HPDE6-E6E7 (cell line): ENCODE measurements around the gene HEBP2.
A peak's percentile ranks its signal among the peaks of the same experiment; 100 is the strongest.

Experiments used
- DNase-seq: peaks from one replicate; pipeline ENCODE4 v3.0.0; 2011; ENCODE audit warnings: missing footprints; ENCODE audit errors: extremely low spot score

Gene HEBP2

DNA sequence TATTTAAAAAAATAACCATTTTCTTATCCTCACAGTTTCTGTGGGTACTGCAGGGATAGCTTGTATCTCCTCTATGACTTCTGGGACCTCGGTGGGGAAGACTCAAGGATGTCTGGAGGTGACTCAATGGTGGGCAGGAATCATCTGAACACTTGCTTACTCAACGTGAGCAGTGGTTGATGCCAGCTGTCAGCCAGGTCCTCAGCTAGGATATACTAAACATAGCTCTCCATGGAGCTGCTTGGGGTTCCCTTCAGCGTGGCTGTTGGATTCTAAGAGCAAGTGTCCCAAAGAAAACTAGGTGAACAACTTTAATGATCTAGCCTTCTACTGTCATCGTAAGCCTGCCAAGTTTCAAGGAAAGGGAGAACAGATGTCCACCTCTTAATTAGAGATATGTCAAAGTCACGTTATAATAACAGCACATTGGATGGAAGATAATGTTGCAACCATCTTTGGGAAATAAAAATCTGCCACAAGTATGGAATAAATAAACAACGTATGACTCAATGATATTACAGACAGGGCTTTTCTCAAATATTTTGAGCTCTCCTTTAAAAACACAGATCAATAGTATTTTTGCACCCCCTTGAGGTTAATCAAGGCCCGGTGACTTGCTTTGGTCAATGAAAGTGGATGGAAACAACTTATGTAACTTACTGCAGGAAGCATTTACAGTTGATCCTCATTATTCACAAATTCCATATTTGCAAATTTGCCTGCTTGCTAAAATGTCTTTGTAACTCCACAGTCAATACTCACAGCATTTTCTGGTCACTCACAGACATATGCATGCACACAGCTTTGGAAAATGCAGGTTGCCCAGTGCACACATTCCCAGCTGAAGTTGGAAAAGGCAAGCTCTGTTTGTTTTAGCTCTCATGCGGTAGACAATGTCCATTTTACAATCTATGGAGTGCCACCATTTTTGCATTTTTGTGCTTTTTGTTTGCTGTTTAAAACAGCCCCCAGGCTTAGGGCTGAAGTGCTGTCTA lies 6.6 kb upstream of the HEBP2 start:
- DNase-seq = no peak

DNA sequence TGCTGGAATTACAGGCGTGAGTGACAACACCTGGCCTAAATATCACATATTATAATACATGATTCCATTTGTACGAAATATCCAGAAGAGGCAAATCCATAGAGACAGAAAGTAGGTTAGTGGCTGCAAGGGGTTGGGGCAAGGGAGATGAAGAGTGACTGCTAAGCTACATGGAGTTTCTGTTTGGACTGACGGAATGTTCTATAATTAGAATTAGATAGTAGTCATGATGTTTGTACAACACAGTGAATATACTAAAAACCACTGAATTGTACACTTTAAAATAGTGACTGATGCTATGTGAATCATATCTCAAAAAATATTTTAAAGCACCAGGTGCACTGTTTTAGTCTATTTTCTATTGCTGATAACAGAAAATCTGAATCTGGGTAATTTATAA lies 3.7 kb upstream of the HEBP2 start:
- no peak for DNase-seq

DNA sequence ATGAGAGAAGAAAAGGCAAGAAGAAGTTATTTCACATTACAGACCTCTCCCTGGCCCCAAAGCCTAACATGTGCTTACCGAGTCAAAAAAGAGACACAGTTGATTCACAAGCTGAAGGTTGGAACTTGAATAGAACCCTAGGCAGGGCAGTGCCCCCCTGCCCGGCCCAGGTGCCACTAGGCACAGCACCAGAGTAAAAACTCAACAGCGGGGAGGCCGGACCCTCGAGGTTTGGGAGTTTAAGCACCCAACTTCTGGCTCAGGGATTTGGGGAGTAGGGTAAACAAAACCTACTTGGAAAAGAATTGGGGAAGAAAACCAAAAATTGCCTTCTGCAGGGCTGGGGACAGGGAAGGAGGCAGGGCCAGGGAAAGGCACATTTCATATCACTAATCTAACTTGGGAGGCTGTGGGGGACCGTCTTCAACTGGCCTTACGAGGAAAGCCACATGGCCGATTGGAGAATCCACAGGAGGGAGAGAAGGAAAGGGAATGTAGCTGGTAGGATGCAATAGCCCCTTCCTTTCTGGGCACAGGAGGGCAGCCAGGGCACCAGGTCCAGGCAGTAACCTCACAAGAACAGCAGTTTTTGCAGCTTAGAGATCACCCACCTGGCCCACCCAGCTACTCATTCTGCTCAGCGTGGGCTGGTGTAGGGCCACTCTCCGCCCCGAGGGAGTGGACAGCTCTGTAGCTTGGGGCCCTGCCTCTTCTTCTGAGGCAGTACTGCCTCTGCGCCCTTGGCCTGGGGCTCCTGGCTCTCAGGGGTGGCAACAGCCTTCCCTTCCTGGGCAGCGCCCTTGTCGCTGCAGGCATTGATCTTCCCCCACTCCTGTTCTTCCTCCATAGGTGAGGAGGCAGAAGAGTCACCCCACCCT lies 1.8 kb upstream of the HEBP2 start:
- DNase-seq = no peak

DNA sequence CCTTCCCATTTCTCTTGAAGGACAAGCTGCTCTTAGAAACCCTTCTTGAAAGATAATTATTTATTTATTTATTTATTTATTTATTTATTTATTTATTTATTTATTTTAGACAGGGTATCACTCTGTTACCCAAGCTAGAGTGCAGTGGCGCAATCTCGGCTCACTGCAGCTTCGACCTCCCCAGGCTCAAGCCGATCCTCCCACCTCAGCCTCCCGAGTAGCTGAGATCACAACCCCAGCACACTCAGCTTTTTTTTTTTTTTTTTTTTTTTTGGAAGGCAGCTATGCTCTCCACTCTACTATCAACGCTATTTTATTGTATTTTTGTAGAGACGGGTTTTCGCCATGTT lies 1.2 kb upstream of the HEBP2 start:
- DNase-seq = no peak

DNA sequence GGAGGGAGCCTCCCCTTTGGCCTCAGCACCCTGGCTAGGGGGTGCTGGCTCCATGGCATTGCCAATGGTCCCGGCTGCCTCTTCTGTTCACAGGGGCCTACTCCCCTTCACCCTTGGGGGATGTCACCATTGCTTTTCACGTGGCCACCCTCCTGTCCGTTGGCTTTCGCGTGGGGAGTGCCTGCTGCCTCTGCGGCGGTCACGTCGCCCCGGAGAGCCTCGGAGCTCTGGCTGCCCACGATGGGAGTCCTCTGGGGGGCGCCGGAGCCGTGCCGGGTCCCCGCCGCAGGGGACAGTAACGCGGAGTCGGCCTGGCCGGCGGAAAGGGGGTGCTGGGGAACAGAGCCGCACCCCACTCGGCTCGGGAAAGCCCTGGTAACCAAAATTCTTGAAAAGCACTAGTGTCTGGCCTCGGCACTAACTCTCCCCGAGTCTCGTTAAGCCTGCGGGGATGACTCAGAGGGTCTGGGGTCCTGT lies 661 bp upstream of the HEBP2 start:
- DNase-seq = peak; percentile 26

DNA sequence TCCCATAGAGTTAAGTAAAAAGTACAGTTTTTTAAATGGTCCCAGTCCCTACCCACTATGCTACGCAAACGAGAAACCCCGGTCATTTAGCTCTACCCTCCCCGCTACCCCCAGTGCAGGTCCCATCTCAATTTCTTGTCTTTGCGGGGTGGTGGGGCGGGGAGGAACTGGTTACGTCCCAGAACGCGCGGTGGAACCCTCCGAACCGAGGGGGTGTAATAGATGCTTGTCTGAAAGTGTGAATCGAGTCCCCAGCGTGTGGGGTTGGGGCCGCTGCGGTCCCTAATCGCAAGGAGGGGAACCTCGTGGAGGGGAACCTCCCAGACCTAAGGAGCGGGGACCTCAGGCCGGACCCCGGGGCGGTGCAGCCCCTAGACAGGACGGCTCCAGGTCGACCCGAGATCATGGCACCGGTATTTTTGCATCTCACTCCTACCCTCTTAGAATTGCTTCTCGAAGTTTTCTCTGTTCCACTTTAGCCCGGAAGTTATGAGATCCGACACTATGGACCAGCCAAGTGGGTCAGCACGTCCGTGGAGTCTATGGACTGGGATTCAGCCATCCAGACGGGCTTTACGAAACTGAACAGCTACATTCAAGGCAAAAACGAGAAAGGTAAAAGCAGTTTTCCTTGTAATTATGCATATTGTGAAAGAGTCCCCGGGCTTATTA lies 779 bp downstream of the HEBP2 start:
- peak; percentile 17 for DNase-seq

DNA sequence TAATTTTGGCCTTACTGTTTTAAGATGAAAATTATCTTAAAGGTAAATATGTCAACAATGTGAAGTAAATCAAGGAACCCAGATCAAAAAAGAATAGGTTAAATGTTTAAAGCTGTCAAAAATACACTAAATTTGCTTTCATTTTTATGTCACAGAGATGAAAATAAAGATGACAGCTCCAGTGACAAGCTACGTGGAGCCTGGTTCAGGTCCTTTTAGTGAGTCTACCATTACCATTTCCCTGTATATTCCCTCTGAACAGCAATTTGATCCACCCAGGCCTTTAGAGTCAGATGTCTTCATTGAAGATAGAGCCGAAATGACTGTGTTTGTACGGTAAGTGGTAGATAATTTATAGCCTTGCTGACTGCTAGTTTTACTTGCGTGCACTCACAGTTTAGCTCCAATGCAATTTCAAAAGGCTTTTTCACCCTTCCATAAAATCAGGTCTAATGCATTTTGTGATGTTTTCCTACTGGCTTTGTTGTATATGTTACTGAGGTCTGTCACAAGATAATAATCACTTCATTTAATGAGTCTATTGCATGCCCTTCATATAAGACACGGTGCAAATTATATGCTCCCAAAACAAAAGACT lies 1.9 kb downstream of the HEBP2 start:
- no peak for DNase-seq

DNA sequence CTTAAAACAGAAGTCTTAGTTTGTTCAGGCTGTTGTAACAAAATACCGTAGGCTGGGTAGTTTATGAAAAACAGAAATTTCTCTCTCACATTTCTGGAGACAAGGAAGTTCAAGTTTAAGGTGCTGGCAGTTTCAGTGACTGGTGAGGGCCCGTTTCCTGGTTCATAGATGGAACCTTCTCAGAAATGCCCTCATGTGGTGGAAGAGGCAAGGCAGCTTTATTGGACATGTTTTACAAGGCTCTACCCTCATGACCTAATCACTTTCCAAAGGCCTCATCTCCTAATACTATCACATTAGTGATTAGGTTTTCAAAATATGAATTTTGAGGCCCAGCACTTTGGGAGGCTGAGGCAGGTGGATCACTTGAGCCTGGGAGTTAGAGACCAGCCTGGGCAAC lies 2.4 kb downstream of the HEBP2 start:
- no peak for DNase-seq

DNA sequence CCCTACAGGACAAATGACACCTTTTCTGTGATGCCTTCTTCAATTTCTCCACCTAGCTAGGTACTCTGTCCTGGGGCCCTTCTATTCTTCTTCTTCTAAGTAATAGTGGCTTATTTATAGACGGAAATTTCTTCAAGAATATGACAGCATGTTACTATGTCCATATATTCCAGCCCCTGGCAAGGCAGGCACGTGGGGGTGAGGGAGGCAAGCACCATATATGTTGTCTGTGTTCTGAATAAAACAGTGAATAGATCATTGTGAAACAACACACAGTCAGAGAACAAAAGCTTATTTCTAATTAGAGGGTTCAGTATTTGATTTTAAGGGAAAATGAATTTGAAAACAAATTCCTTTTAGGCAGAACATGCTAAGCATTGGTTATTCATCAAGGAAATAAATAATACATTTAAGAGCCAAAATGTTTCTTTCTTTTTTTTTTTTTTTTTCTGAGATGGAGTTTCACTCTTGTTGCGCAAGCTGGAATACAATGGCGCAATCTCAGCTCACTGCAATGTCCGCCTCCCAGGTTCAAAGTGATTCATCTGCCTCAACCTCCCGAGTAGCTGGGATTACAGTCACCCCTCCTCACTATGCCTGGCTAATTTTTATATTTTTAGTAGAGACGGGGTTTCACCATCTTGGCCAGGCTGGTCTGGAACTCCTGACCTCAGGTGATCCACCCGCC lies 6.2 kb downstream of the HEBP2 start:
- DNase-seq = no peak

DNA sequence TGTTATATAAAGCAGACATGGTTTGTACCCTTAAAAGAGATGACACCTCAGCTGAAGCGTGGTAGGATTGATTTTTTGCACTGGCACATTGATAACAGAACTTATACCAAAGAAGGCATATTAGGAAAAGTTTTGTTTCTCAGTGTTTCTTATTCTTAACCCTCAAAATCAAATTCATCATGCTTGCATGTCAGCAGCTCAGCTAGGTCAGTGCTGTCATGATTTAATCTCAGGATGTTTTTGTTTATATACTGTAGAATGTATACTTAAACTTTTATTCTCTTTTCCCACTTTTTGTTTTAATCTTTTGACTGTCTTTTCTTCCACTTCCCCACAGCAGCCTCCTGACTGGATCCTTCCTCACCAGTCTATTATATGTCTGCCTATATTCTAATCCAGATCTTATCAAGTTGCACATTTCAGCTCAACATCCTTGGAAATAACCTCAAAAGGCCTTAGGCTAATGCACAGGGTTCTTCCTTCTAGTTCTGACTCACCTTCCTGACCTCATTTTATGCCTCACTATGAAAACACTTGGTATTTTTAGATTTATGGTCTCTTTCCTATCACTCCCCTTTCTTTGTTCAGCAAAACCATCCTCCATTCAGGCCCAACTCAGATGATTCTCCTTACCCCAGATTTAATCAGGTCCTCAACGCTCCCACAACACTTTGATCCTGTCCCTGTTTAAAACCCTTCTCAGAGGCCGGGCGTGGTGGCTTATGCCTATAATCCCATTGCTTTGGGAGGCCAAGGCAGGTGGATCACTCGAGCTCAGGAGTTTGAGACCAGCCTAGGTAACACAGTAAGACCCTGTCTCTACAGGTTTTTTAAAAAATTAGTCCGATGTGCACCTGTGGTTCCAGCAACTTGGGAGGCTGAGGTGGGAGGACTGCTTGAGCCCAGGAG lies 7.2 kb downstream of the HEBP2 start:
- peak; percentile 67 for DNase-seq

DNA sequence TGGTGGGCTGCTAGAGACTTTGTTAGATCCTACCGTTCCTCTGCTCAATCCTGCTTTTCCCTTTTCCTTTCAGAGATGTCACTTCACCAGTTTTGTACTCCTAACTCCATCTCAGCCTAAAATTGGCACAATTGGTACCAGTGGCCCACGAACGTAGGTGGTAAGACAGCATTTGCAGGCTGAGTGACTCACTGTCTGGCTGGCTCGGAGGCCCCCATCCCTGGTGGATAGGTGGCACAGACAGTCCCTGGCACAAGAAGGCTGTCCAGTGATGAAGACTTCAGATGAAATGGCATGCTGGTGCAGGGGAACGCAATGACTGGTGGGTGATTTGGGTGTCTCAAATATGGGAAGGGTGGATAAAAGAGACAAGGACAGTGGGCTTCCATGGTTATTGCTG lies 11.1 kb downstream of the HEBP2 start:
- no peak for DNase-seq

DNA sequence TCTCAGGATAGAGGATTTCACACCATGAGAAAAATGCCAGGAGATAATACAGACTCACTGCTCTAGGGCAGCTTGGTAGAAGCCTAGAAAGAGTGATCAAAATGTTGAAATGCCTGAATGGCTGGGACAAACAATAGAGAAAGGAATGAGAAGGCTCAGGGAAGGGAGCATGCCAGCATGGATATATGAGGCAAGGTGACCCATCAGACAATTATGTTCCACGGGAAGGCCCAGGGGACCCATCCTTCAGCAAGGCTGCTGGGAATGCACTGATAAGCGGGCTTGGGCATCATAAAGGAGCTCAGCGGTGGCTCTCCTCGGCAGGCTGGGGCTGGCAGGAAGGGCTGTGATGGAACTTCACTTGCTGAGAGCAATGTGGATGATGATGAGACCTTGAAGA lies 12.2 kb downstream of the HEBP2 start:
- no peak for DNase-seq

DNA sequence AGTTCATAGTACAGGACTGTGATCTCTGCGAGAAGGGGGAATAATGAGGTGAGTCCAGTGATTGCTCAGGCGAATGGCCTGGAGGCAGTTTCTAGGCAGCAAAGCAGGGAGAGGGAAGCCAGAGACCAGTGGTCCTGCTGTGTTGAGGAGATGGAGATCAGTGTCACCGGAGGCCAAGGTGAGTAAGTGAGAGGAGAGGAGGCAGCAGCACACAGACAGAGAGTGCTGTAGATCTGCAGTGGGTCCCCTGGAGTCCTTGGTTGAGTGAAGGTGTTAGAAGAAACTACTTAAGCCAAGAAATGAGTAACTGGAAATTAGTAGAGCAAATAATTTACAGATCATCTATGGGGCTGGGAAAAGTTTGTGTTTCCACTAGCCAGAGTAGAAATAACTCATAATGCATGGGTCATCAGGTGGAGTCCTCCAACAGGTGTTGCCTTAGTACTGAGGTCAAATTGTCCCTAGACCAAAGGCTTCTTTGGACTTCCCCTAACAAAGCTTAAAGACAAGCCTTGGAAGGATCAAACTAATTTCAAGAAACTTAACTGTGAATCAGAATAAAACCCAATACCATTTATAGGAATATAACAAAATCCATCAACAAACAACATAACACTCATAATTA lies 13.6 kb downstream of the HEBP2 start:
- no peak for DNase-seq

DNA sequence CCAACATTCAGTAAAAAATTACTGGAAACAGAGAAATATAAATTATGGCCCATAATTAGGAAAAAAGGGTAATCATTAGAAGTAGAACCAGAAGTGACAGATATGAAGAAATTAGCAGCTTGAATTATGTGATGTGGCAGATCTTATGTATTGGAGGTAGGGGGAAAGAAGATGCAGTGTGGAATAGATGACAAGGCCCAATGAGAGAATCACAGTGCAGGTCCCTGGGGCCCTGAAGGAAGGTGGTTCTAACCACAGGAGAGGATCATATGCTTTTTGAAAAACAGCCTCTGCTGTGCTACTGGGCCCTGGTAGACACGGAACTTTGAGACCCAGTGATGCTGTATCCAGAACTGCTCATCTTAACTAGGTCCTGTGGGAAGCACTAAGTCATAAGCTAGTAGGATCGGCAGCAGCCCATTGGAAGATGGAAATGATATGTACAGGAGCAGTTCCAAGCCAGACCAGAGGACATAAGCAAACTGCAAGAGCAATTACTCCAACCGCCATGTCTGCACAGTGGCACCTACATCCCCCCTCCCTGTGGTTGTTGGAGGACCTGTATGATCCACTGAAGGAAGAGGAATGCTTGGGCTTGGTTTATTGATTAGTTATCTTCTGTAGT lies 14.2 kb downstream of the HEBP2 start:
- no peak for DNase-seq

DNA sequence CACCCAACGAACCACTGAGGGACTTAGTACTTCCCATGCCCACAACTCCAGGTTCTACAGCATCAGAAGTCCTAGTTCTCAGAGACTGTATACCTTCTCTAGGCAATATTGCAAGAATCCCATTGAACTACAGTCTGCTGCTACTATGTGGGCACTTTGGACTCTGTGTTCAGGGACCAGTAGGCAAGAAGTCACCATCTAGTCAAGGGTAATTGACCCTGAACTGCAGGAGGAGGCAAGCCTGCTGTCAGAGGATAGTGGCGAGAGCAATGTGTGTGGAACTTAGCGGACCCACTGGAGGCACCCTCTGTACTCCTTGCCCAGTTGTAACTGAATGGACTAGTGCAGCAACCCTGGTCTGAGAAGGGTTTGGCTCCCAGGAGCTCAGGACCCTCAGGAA lies 15.7 kb downstream of the HEBP2 start:
- no peak for DNase-seq

DNA sequence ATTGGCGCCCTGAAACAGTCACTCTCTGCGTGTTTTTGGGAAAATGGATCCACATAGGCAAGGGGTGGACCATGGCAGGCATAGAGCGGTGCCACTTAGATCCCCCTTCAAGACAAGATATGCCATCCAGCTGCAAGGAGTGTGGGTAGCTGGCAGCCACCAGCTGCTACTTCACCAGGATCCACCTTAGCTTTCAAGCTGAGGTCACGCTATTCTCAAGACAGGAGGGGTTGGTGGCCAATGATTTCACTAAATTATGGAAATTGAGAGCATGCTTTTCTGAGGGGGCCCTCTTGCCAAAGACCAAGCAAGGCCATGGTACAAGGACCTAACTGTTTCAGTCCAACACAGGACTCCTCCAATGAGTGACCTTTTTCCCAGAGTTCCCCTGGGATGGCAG lies 16.3 kb downstream of the HEBP2 start:
- DNase-seq = no peak

DNA sequence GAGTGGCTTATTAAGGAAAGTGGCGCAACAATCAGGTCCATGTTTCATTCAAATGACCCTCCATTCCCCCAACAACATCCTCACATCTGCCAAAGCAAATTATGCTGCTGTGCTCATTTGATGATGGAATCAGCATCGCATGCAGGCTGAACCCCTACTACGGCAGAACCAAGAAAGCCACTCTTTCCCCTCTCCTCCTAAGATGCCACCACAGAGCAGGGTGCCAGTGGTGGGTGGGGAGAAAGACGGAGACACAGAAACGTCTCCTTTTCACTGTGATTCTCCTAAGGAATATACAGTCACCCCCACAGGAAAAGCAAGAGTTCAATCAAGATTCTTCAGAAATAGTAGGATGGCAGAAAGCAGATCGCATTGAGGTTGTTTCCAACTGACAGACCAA lies 17.1 kb downstream of the HEBP2 start:
- no peak for DNase-seq

DNA sequence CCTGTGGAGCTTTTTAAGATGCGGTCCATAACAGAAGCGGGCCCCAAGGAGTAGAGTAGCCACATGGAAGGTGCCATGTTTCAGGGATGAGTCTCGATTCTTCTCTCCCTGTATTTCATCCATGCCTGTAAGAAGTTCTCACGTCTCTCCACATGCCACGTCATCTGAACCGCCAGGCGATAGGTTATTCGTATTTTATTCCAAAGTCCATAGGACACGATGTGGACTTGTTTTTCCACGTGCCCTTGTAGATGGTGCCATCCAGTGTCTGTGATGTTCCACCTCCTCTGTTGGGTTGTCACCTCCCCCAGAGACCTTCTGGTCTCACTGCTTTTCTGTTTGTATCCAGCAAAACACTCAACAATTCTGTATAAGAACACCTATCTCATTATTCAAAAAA lies 17.6 kb downstream of the HEBP2 start:
- no peak for DNase-seq

DNA sequence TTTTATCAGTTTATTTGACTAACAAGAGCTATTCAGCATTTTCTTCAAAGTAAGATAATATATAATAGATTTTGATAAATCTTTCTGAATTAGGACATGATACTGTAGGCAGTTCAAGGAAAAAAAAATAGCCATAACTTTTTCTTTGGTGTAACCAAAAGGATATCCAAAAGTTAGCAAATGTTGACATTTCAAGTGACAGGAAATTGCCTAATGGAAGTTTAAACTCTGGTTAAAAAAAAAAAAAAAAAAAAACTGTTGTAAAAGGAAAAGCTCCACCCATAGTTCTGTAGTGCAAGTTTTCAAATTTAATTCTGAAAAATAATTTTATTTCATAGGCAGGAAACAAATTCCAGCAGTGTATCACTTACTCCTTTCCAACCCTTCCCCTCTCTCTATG lies 18.8 kb downstream of the HEBP2 start:
- no peak for DNase-seq
